Fibroblast of lung (primary cell): ENCODE measurements around the gene RGS19. TPM values are rescaled to one million over a fixed set of nuclear protein-coding genes. Genes with fewer than 3 reads are reported as not detected.

Experiments used
- DNase-seq, 2 donors: peaks; one replicate each; pipeline versions ENCODE4 v3.0.0 to v3.0.0-alpha.2; 2010; ENCODE audit warnings: low read depth in 2 of 2
- H2AFZ ChIP-seq: 2 replicates; pipeline ENCODE4 v1.5.1; 2012; ENCODE audit warnings: low read length, control low read depth, inconsistent platforms
- H3K27ac ChIP-seq: 2 replicates; pipeline ENCODE4 v1.5.1; 2011; ENCODE audit warnings: low read length, control low read depth; ENCODE audit not compliant: insufficient read depth
- H3K27me3 ChIP-seq: 2 replicates; pipeline ENCODE4 v1.5.1; 2011; ENCODE audit warnings: mild to moderate bottlenecking, low read length; ENCODE audit not compliant: control insufficient read depth, insufficient read depth
- H3K36me3 ChIP-seq: 2 replicates; pipeline ENCODE4 v1.5.1; 2011; ENCODE audit warnings: low read length; ENCODE audit not compliant: control insufficient read depth, insufficient read depth
- H3K4me1 ChIP-seq: 2 replicates; pipeline ENCODE4 v1.5.1; 2011; ENCODE audit warnings: low read length; ENCODE audit not compliant: control insufficient read depth, insufficient read depth; ENCODE audit errors: extremely low read depth
- H3K4me2 ChIP-seq: 2 replicates; pipeline ENCODE4 v1.5.1; 2011; ENCODE audit warnings: low read length, control low read depth; ENCODE audit not compliant: insufficient read depth; ENCODE audit errors: extremely low read depth
- H3K4me3 ChIP-seq, 4 experiments: fragments of 200-600 bp in 1 of 4; sonication (generic) in 1 of 4; replicated peaks in 1 of 4; 2 replicates each; pipeline ENCODE4 v1.5.1; 2011 to 2016; ENCODE audit warnings: low read length in 4 of 4, low read depth in 3 of 4, mild to moderate bottlenecking in 3 of 4, control low read depth in 2 of 4, inconsistent platforms in 1 of 4, mixed read lengths in 1 of 4; ENCODE audit not compliant: insufficient read depth in 1 of 4; ENCODE audit errors: control extremely low read depth in 1 of 4
- H3K79me2 ChIP-seq: 2 replicates; pipeline ENCODE4 v1.5.1; 2012; ENCODE audit warnings: mild to moderate bottlenecking, low read length, inconsistent platforms; ENCODE audit not compliant: control insufficient read depth, insufficient read depth
- H3K9ac ChIP-seq: 2 replicates; pipeline ENCODE4 v1.5.1; 2011; ENCODE audit warnings: mild to moderate bottlenecking, low read length, control low read depth; ENCODE audit not compliant: insufficient read depth
- H3K9me3 ChIP-seq: 2 replicates; pipeline ENCODE4 v1.5.1; 2012; ENCODE audit warnings: low read depth, low read length; ENCODE audit not compliant: control insufficient read depth, insufficient read depth
- H4K20me1 ChIP-seq: 2 replicates; pipeline ENCODE4 v1.5.1; 2011; ENCODE audit warnings: low read length; ENCODE audit not compliant: control insufficient read depth, insufficient read depth; ENCODE audit errors: extremely low read depth
- CTCF ChIP-seq, 2 donors: IDR thresholded peaks in 1 of 2; conservative IDR thresholded peaks in 1 of 2; 1 replicate in 1 of 2; 2 replicates in 1 of 2; pipeline ENCODE4 v1.5.1; 2011 to 2012; ENCODE audit warnings: low read length in 2 of 2, control low read depth in 1 of 2, inconsistent platforms in 1 of 2, low read depth in 1 of 2, mild to moderate bottlenecking in 1 of 2
- EZH2 ChIP-seq: IDR thresholded peaks from 2 replicates; pipeline ENCODE4 v1.5.1; 2012; ENCODE audit warnings: low read length, control low read depth, mild to moderate bottlenecking; ENCODE audit errors: missing control alignments
- polyA plus RNA-seq, 2 donors: library from polyadenylated mRNA; depleted of rRNA in 1 of 2; stranded (reverse) in 1 of 2; unstranded in 1 of 2; fragments of >200 nt; gene quantifications; 2 replicates each; pipeline ENCODE4 v1.2.1, GENCODE V29; 2011 to 2012; ENCODE audit warnings: missing spikeins in 1 of 2
- total RNA-seq: library from RNA; depleted of rRNA; stranded (reverse); fragments of >200 nt; gene quantifications from 2 replicates; pipeline ENCODE4 v1.2.1, GENCODE V29; 2014

RGS19 gene
- total and polyA plus RNA-seq, 2 donors (not counting 1 experiment from before 2014, with no cell fraction given): 5.8 to 9.1 TPM

- Histone ChIP-seq H3K79me2 (no peaks in the 10 kb centered on the region), H3K27ac (no peak overlapping the region), H3K4me3 (no peak overlapping the region), H4K20me1 (no peaks in the 10 kb centered on the region), H3K9ac (no peak overlapping the region), H3K4me1 (no peaks in the 10 kb centered on the region), H3K27me3 (no peaks in the 10 kb centered on the region), H3K36me3 (peaks cover 36% of the 10 kb centered on the region), H2AFZ (no peak overlapping the region), H3K9me3 (no peaks in the 10 kb centered on the region), H3K4me2 (no peak overlapping the region)
- DNase-seq: no peak
- no peak for TF ChIP-seq CTCF (conservative IDR thresholded peaks at IDR 0.05 in 1 of 2, IDR thresholded peaks at IDR 0.05 in 1 of 2; ENCODE audit: low read depth in 1 of 2, low read length in 2 of 2)
- no peak for TF ChIP-seq EZH2
These were observed 47.5 kb downstream of the RGS19 start for GRCh38 chr20:64031822-64032314.

GRCh38 chr20:64030371-64031134 lies 48.8 kb downstream of the RGS19 start:
- TF ChIP-seq EZH2 (no peak), CTCF (conservative IDR thresholded peaks at IDR 0.05 in 1 of 2, IDR thresholded peaks at IDR 0.05 in 1 of 2; ENCODE audit: low read depth in 1 of 2, low read length in 2 of 2) (no peak)
- H3K4me2 ChIP-seq: no peak overlapping the region
- no peaks in the 10 kb centered on the region for H3K27me3 ChIP-seq
- no peak overlapping the region for H3K9ac ChIP-seq
- H3K36me3 ChIP-seq: peaks cover 41% of the 10 kb centered on the region
- H3K27ac ChIP-seq: no peak overlapping the region
- no peaks in the 10 kb centered on the region for H3K79me2 ChIP-seq
- no peaks in the 10 kb centered on the region for H3K9me3 ChIP-seq
- H3K4me1 ChIP-seq: no peaks in the 10 kb centered on the region
- H3K4me3 ChIP-seq: no peak overlapping the region
- no peak for DNase-seq
- H4K20me1 ChIP-seq: no peaks in the 10 kb centered on the region
- no peak overlapping the region for H2AFZ ChIP-seq

GRCh38 chr20:64029293-64030117 lies 49.8 kb downstream of the RGS19 start:
- Histone ChIP-seq H3K27ac (no peak overlapping the region), H3K79me2 (no peaks in the 10 kb centered on the region), H3K4me3 (no peak overlapping the region), H4K20me1 (no peaks in the 10 kb centered on the region), H3K4me1 (no peaks in the 10 kb centered on the region), H3K36me3 (peaks cover 40% of the 10 kb centered on the region), H3K4me2 (no peak overlapping the region), H3K27me3 (no peaks in the 10 kb centered on the region), H2AFZ (no peak overlapping the region), H3K9me3 (no peaks in the 10 kb centered on the region), H3K9ac (no peak overlapping the region)
- no peak for DNase-seq
- TF ChIP-seq EZH2 (no peak), CTCF (conservative IDR thresholded peaks at IDR 0.05 in 1 of 2, IDR thresholded peaks at IDR 0.05 in 1 of 2; ENCODE audit: low read depth in 1 of 2, low read length in 2 of 2) (no peak)
